ENCODE measurements around the gene TMEM87A. TPM values are rescaled to one million over a fixed set of nuclear protein-coding genes. Genes with fewer than 3 reads are reported as not detected.

The TMEM87A gene
- total and polyA plus RNA-seq, 2 donors, result 32.2 to 33.5 TPM

GRCh38 chr15:42203891-42204290 is 69.3 kb downstream of the TMEM87A start:
- Histone ChIP-seq H3K4me1 (ENCODE audit: control insufficient read depth in 2 of 2, insufficient read depth in 2 of 2, low read length in 2 of 2) (peaks cover 11 to 16% of the 10 kb centered on the region in 2 donors), H3K27me3 (ENCODE audit: control insufficient read depth in 2 of 2, insufficient read depth in 1 of 2, low read length in 1 of 2) (no peaks in the 10 kb centered on the region), H3K4me3 (ENCODE audit: low read length in 2 of 2) (no peak overlapping the region), H3K27ac (ENCODE audit: low read depth in 1 of 2, low read length in 1 of 2) (no peak overlapping the region), H3K36me3 (ENCODE audit: control insufficient read depth in 2 of 2, insufficient read depth in 2 of 2, low read length in 1 of 2) (peaks cover 3 to 9% of the 10 kb centered on the region in 2 donors), H3K9me3 (ENCODE audit: control insufficient read depth in 2 of 2, insufficient read depth in 1 of 2, low read length in 1 of 2) (peaks cover 0 to 4% of the 10 kb centered on the region in 2 donors)
- DNase-seq (ENCODE audit: low read depth in 6 of 9, low spot score in 9 of 9), result no peak
- WGBS, result 96% methylated on average over 3 of the region's 3 CpGs

- Histone ChIP-seq H3K9me3 (ENCODE audit: control insufficient read depth in 2 of 2, insufficient read depth in 1 of 2, low read length in 1 of 2) (no peaks in the 10 kb centered on the region), H3K27me3 (ENCODE audit: control insufficient read depth in 2 of 2, insufficient read depth in 1 of 2, low read length in 1 of 2) (no peaks in the 10 kb centered on the region), H3K36me3 (ENCODE audit: control insufficient read depth in 2 of 2, insufficient read depth in 2 of 2, low read length in 1 of 2) (peaks cover 9 to 14% of the 10 kb centered on the region in 2 donors), H3K4me3 (ENCODE audit: low read length in 2 of 2) (no peak overlapping the region), H3K27ac (ENCODE audit: low read depth in 1 of 2, low read length in 1 of 2) (no peak overlapping the region), H3K4me1 (ENCODE audit: control insufficient read depth in 2 of 2, insufficient read depth in 2 of 2, low read length in 2 of 2) (peaks cover 5 to 13% of the 10 kb centered on the region in 2 donors)
- 71% methylated on average over 2 of the region's 2 CpGs for WGBS
- DNase-seq (ENCODE audit: low read depth in 6 of 9, low spot score in 9 of 9), result no peak
Observed at GRCh38 chr15:42202653-42203052, 70.6 kb downstream of the TMEM87A start.

- Histone ChIP-seq H3K4me3 (ENCODE audit: low read length in 2 of 2) (no peak overlapping the region), H3K27me3 (ENCODE audit: control insufficient read depth in 2 of 2, insufficient read depth in 1 of 2, low read length in 1 of 2) (no peaks in the 10 kb centered on the region), H3K4me1 (ENCODE audit: control insufficient read depth in 2 of 2, insufficient read depth in 2 of 2, low read length in 2 of 2) (peaks cover 0 to 6% of the 10 kb centered on the region in 2 donors), H3K36me3 (ENCODE audit: control insufficient read depth in 2 of 2, insufficient read depth in 2 of 2, low read length in 1 of 2) (peaks cover 14 to 16% of the 10 kb centered on the region in 2 donors), H3K27ac (ENCODE audit: low read depth in 1 of 2, low read length in 1 of 2) (no peak overlapping the region), H3K9me3 (ENCODE audit: control insufficient read depth in 2 of 2, insufficient read depth in 1 of 2, low read length in 1 of 2) (no peaks in the 10 kb centered on the region)
- no peak for DNase-seq (ENCODE audit: low read depth in 6 of 9, low spot score in 9 of 9)
- 99% methylated on average over 1 of the region's 1 CpG for WGBS
Observed at GRCh38 chr15:42201801-42202200, 71.4 kb downstream of the TMEM87A start.

DNA sequence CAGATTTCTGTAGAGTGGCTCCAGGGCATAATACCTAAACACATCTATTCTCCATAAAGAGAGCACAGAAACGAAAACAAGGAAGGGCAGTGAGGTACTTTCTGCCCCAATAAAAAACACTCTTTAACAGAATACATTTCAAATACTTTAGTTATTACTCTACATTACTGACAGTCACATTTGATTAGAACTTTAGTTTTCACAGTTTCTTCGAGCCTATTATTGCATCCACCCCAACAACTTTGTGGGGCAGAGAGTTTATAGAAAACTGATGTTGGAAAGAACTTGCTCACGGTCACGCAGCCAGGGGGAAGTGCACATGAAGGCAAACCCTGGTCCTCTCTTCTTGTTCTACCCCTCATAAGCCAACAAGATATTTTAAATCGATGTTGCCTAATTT is 74.1 kb downstream of the TMEM87A start:
- H3K4me1 ChIP-seq (ENCODE audit: control insufficient read depth in 2 of 2, insufficient read depth in 2 of 2, low read length in 2 of 2), result no peaks in the 10 kb centered on the region
- no peak overlapping the region for H3K27ac ChIP-seq (ENCODE audit: low read depth in 1 of 2, low read length in 1 of 2)
- H3K9me3 ChIP-seq (ENCODE audit: control insufficient read depth in 2 of 2, insufficient read depth in 1 of 2, low read length in 1 of 2), result no peaks in the 10 kb centered on the region
- DNase-seq (ENCODE audit: low read depth in 6 of 9, low spot score in 9 of 9), result no peak
- 98% methylated on average over 5 of the region's 5 CpGs for WGBS
- no peak overlapping the region for H3K4me3 ChIP-seq (ENCODE audit: low read length in 2 of 2)
- H3K27me3 ChIP-seq (ENCODE audit: control insufficient read depth in 2 of 2, insufficient read depth in 1 of 2, low read length in 1 of 2), result no peaks in the 10 kb centered on the region
- H3K36me3 ChIP-seq (ENCODE audit: control insufficient read depth in 2 of 2, insufficient read depth in 2 of 2, low read length in 1 of 2), result peaks cover 14 to 18% of the 10 kb centered on the region in 2 donors

GRCh38 chr15:42198516-42198915 is 74.7 kb downstream of the TMEM87A start:
- DNase-seq (ENCODE audit: low read depth in 6 of 9, low spot score in 9 of 9), result no peak
- H3K27ac ChIP-seq (ENCODE audit: low read depth in 1 of 2, low read length in 1 of 2), result no peak overlapping the region
- H3K4me3 ChIP-seq (ENCODE audit: low read length in 2 of 2), result no peak overlapping the region
- H3K27me3 ChIP-seq (ENCODE audit: control insufficient read depth in 2 of 2, insufficient read depth in 1 of 2, low read length in 1 of 2), result no peaks in the 10 kb centered on the region
- H3K36me3 ChIP-seq (ENCODE audit: control insufficient read depth in 2 of 2, insufficient read depth in 2 of 2, low read length in 1 of 2), result peaks cover 14 to 18% of the 10 kb centered on the region in 2 donors
- H3K4me1 ChIP-seq (ENCODE audit: control insufficient read depth in 2 of 2, insufficient read depth in 2 of 2, low read length in 2 of 2), result no peaks in the 10 kb centered on the region
- H3K9me3 ChIP-seq (ENCODE audit: control insufficient read depth in 2 of 2, insufficient read depth in 1 of 2, low read length in 1 of 2), result no peaks in the 10 kb centered on the region
- WGBS, result 100% methylated on average over 1 of the region's 1 CpG

GRCh38 chr15:42194513-42194912 is 78.7 kb downstream of the TMEM87A start:
- Histone ChIP-seq H3K4me3 (ENCODE audit: low read length in 2 of 2) (no peak overlapping the region), H3K27ac (ENCODE audit: low read depth in 1 of 2, low read length in 1 of 2) (no peak overlapping the region), H3K27me3 (ENCODE audit: control insufficient read depth in 2 of 2, insufficient read depth in 1 of 2, low read length in 1 of 2) (no peaks in the 10 kb centered on the region), H3K36me3 (ENCODE audit: control insufficient read depth in 2 of 2, insufficient read depth in 2 of 2, low read length in 1 of 2) (peaks cover 27 to 48% of the 10 kb centered on the region in 2 donors), H3K4me1 (ENCODE audit: control insufficient read depth in 2 of 2, insufficient read depth in 2 of 2, low read length in 2 of 2) (peaks cover 0 to 2% of the 10 kb centered on the region in 2 donors), H3K9me3 (ENCODE audit: control insufficient read depth in 2 of 2, insufficient read depth in 1 of 2, low read length in 1 of 2) (no peaks in the 10 kb centered on the region)
- 96% methylated on average over 5 of the region's 5 CpGs for WGBS
- DNase-seq (ENCODE audit: low read depth in 6 of 9, low spot score in 9 of 9), result no peak

GRCh38 chr15:42193383-42193782 is 79.8 kb downstream of the TMEM87A start:
- WGBS, result 95% methylated on average over 3 of the region's 3 CpGs
- Histone ChIP-seq H3K36me3 (ENCODE audit: control insufficient read depth in 2 of 2, insufficient read depth in 2 of 2, low read length in 1 of 2) (peaks cover 27 to 49% of the 10 kb centered on the region in 2 donors), H3K4me3 (ENCODE audit: low read length in 2 of 2) (no peak overlapping the region), H3K27me3 (ENCODE audit: control insufficient read depth in 2 of 2, insufficient read depth in 1 of 2, low read length in 1 of 2) (no peaks in the 10 kb centered on the region), H3K27ac (ENCODE audit: low read depth in 1 of 2, low read length in 1 of 2) (no peak overlapping the region), H3K9me3 (ENCODE audit: control insufficient read depth in 2 of 2, insufficient read depth in 1 of 2, low read length in 1 of 2) (no peaks in the 10 kb centered on the region), H3K4me1 (ENCODE audit: control insufficient read depth in 2 of 2, insufficient read depth in 2 of 2, low read length in 2 of 2) (peaks cover 0 to 2% of the 10 kb centered on the region in 2 donors)
- no peak for DNase-seq (ENCODE audit: low read depth in 6 of 9, low spot score in 9 of 9)

DNA sequence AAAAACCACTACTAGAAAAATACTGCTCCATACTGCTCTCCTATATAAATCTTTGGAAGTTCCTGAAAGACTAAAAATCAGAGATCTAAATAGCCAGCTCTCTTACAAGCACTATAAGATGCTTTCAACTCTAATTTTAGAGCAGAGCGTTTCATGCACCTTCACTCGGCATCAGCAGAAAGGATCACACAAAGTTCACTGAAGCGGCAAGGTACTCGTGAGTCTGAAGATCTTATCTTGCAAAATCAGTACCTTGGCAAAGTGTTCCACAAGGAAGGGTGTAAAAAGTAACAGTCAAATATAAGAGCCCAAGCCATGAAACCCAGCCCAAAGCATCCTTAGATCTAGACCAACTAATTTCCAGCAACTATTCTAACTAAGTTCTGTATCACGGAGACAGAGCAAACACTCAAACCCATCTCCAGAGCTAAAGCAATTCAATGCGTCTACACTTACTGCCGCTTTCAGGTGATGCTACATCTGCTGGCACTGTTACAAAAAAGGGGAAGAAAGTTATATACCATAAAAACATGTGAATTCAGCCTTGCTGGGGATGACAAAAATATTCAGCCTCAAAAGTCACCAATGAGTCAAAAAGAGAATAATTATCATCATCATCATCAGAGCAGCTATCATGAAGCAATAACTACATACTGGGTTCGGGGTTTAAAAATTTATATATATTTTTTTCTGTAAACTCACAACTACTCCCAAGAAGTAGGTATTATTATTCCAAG is 81.5 kb downstream of the TMEM87A start:
- Histone ChIP-seq H3K4me1 (ENCODE audit: control insufficient read depth in 2 of 2, insufficient read depth in 2 of 2, low read length in 2 of 2) (peaks cover 0 to 2% of the 10 kb centered on the region in 2 donors), H3K9me3 (ENCODE audit: control insufficient read depth in 2 of 2, insufficient read depth in 1 of 2, low read length in 1 of 2) (no peaks in the 10 kb centered on the region), H3K4me3 (ENCODE audit: low read length in 2 of 2) (no peak overlapping the region), H3K27ac (ENCODE audit: low read depth in 1 of 2, low read length in 1 of 2) (no peak overlapping the region), H3K36me3 (ENCODE audit: control insufficient read depth in 2 of 2, insufficient read depth in 2 of 2, low read length in 1 of 2) (peaks cover 34 to 57% of the 10 kb centered on the region in 2 donors), H3K27me3 (ENCODE audit: control insufficient read depth in 2 of 2, insufficient read depth in 1 of 2, low read length in 1 of 2) (no peaks in the 10 kb centered on the region)
- DNase-seq (ENCODE audit: low read depth in 6 of 9, low spot score in 9 of 9), result no peak
- 81% methylated on average over 8 of the region's 8 CpGs for WGBS

GRCh38 chr15:42190370-42190769 is 82.9 kb downstream of the TMEM87A start:
- Histone ChIP-seq H3K36me3 (ENCODE audit: control insufficient read depth in 2 of 2, insufficient read depth in 2 of 2, low read length in 1 of 2) (peaks cover 43 to 71% of the 10 kb centered on the region in 2 donors), H3K27ac (ENCODE audit: low read depth in 1 of 2, low read length in 1 of 2) (no peak overlapping the region), H3K4me1 (ENCODE audit: control insufficient read depth in 2 of 2, insufficient read depth in 2 of 2, low read length in 2 of 2) (peaks cover 0 to 2% of the 10 kb centered on the region in 2 donors), H3K4me3 (ENCODE audit: low read length in 2 of 2) (no peak overlapping the region), H3K27me3 (ENCODE audit: control insufficient read depth in 2 of 2, insufficient read depth in 1 of 2, low read length in 1 of 2) (no peaks in the 10 kb centered on the region), H3K9me3 (ENCODE audit: control insufficient read depth in 2 of 2, insufficient read depth in 1 of 2, low read length in 1 of 2) (no peaks in the 10 kb centered on the region)
- no peak for DNase-seq (ENCODE audit: low read depth in 6 of 9, low spot score in 9 of 9)
- whole genome bisulfite sequencing, result 56% methylated on average over 2 of the region's 2 CpGs
